ENCODE measurements around the gene EFCAB10.

Gene EFCAB10

GRCh38 chr7:105596866-105597265, 15.6 kb upstream of the EFCAB10 start:
- DNase-seq = no peak

GRCh38 chr7:105594034-105594433, 12.7 kb upstream of the EFCAB10 start:
- DNase-seq = no peak

- DNase-seq = no peak
Measured at GRCh38 chr7:105591522-105591921, 10.2 kb upstream of the EFCAB10 start.

- DNase-seq = no peak
Measured at GRCh38 chr7:105590793-105591192, 9.5 kb upstream of the EFCAB10 start.

- peak; percentile 37 to 42 for DNase-seq
Measured at GRCh38 chr7:105589356-105590077, 8.2 kb upstream of the EFCAB10 start.

- DNase-seq = no peak
Measured at GRCh38 chr7:105587909-105588635, 6.8 kb upstream of the EFCAB10 start.

GRCh38 chr7:105585850-105586500, 4.7 kb upstream of the EFCAB10 start:
- no peak for DNase-seq

GRCh38 chr7:105584165-105584564, 2.9 kb upstream of the EFCAB10 start:
- no peak for DNase-seq

GRCh38 chr7:105583061-105583460, 1.8 kb upstream of the EFCAB10 start:
- no peak for DNase-seq

- DNase-seq = no peak
Measured at GRCh38 chr7:105580022-105580740, 1.1 kb downstream of the EFCAB10 start.

GRCh38 chr7:105578496-105578895, 2.8 kb downstream of the EFCAB10 start:
- no peak for DNase-seq

- DNase-seq = no peak
Measured at GRCh38 chr7:105577251-105577650, 4.0 kb downstream of the EFCAB10 start.

GRCh38 chr7:105571891-105572290, 9.4 kb downstream of the EFCAB10 start:
- no peak for DNase-seq

GRCh38 chr7:105567821-105568220, 13.5 kb downstream of the EFCAB10 start:
- DNase-seq = no peak

- DNase-seq = no peak
Measured at GRCh38 chr7:105567024-105567423, 14.3 kb downstream of the EFCAB10 start.

GRCh38 chr7:105565190-105565589, 16.1 kb downstream of the EFCAB10 start:
- DNase-seq = no peak

GRCh38 chr7:105559926-105560325, 21.4 kb downstream of the EFCAB10 start:
- DNase-seq = no peak

GRCh38 chr7:105538339-105538738, 43.0 kb downstream of the EFCAB10 start:
- no peak for DNase-seq

GRCh38 chr7:105532709-105533460, 48.4 kb downstream of the EFCAB10 start:
- DNase-seq = no peak

- DNase-seq = peak; percentile 88 to 89
Measured at GRCh38 chr7:105531792-105532671, 49.3 kb downstream of the EFCAB10 start, which contains the start of gene RINT1. Gene RINT1 (plus strand): TSS chr7:105532201. CDS start chr7:105532316, 115 bp downstream.

GRCh38 chr7:105530546-105530945, 50.7 kb downstream of the EFCAB10 start:
- no peak for DNase-seq

Measured in activated CD4-positive, alpha-beta T cell treated with anti-CD3 and anti-CD28 coated beads for 4 hours (primary cell).